ENCODE results near the gene EML6.

The EML6 gene

GRCh38 chr2:54878182-54878581, 154.7 kb downstream of the EML6 start:
- TF ChIP-seq, protein P1, sequence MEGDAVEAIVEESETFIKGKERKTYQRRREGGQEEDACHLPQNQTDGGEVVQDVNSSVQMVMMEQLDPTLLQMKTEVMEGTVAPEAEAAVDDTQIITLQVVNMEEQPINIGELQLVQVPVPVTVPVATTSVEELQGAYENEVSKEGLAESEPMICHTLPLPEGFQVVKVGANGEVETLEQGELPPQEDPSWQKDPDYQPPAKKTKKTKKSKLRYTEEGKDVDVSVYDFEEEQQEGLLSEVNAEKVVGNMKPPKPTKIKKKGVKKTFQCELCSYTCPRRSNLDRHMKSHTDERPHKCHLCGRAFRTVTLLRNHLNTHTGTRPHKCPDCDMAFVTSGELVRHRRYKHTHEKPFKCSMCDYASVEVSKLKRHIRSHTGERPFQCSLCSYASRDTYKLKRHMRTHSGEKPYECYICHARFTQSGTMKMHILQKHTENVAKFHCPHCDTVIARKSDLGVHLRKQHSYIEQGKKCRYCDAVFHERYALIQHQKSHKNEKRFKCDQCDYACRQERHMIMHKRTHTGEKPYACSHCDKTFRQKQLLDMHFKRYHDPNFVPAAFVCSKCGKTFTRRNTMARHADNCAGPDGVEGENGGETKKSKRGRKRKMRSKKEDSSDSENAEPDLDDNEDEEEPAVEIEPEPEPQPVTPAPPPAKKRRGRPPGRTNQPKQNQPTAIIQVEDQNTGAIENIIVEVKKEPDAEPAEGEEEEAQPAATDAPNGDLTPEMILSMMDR (conservative IDR thresholded peaks at IDR 0.05; ENCODE audit: low read depth), result no peak
- H3K27ac ChIP-seq, result no peak overlapping the region
- ChIA-PET CTCF (no interaction called here), POLR2A (ENCODE audit: low non-redundant PET) (no interaction called here)
- no peak for DNase-seq (ENCODE audit: low spot score)

- POLR2A ChIA-PET (ENCODE audit: low non-redundant PET), result no interaction called here
- DNase-seq (ENCODE audit: low spot score), result no peak
- CTCF ChIA-PET, result interaction anchor here (0.6 to 0.7 kb wide), 3 partner anchors 13 to 565 kb away, joined by 3 to 5 read pairs (median 3); no protein-coding TSS in a partner anchor
- H3K27ac ChIP-seq, result no peak overlapping the region
- TF ChIP-seq, protein P1 (conservative IDR thresholded peaks at IDR 0.05; ENCODE audit: low read depth), result no peak
These were observed 155.6 kb downstream of the EML6 start for GRCh38 chr2:54879032-54879431.

- TF ChIP-seq, protein P1 (conservative IDR thresholded peaks at IDR 0.05; ENCODE audit: low read depth), result no peak
These were observed 156.3 kb downstream of the EML6 start for GRCh38 chr2:54879598-54880332.

DNA sequence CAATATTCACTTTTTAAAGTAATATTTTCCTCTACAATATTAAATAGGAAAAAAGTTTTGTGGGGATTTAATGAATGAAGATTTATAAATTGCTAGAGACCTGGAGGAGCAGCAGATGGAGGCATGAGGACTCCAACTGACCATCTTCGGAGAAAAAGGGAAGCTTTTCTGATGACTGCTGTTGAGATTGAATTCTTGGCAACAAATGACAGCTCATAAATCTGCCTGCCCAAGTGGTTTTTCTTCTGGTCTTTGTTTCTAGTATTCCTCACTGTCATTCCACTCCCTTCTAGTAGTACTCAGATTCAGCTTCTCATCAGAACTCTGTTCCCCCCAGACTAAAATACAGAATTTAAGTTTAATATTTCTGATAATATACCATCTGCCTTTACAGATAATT, 157.0 kb downstream of the EML6 start:
- DNase-seq (ENCODE audit: low spot score), result no peak
- CTCF ChIA-PET, result interaction anchor here (0.6 to 1.0 kb wide), 2 partner anchors 41 to 125 kb away, joined by 3 read pairs; no protein-coding TSS in a partner anchor
- TF ChIP-seq, protein P1 (conservative IDR thresholded peaks at IDR 0.05; ENCODE audit: low read depth), result no peak
- H3K27ac ChIP-seq, result no peak overlapping the region
- POLR2A ChIA-PET (ENCODE audit: low non-redundant PET), result no interaction called here

More at GRCh38 chr2:54879598-54880332, 156.3 kb downstream of the EML6 start:
- CTCF ChIA-PET, result interaction anchor here (0.6 to 1.0 kb wide), 5 partner anchors 12 to 566 kb away, joined by 3 to 5 read pairs (median 3); no protein-coding TSS in a partner anchor
- H3K27ac ChIP-seq, result no peak overlapping the region
- no peak for DNase-seq (ENCODE audit: low spot score)
- POLR2A ChIA-PET (ENCODE audit: low non-redundant PET), result no interaction called here

- TF ChIP-seq, protein P1 (conservative IDR thresholded peaks at IDR 0.05; ENCODE audit: low read depth), result no peak
- no peak overlapping the region for H3K27ac ChIP-seq
- ChIA-PET CTCF (no interaction called here), POLR2A (ENCODE audit: low non-redundant PET) (no interaction called here)
- DNase-seq (ENCODE audit: low spot score), result no peak
These were observed 158.3 kb downstream of the EML6 start for GRCh38 chr2:54881759-54882158.

DNA sequence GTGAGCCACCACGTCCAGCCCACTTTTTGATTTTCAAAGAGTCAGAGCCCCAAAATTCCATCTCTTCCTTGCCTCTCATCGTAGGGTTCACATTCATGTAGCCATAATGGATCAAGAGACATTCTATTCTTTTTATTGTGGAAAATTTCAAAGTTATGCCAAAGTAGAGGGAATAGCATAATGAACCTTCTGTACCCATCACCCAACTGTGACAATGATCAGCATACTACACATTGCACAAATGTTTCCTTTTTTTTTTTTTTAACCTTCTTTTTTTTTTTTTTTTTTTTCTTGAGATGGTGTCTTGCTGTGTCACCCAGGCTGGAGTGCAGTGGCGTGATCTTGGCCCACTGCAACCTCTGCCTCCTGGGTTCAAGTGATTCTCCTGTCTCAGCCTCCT, 162.4 kb downstream of the EML6 start:
- no peak overlapping the region for H3K27ac ChIP-seq
- TF ChIP-seq, protein P1 (conservative IDR thresholded peaks at IDR 0.05; ENCODE audit: low read depth), result no peak
- DNase-seq (ENCODE audit: low spot score), result no peak
- ChIA-PET CTCF (interaction anchor here (0.6 to 0.7 kb wide), 2 partner anchors 10 to 163 kb away, joined by 4 to 8 read pairs; no protein-coding TSS in a partner anchor), POLR2A (ENCODE audit: low non-redundant PET) (no interaction called here)

Measured in RWPE1 (cell line).